HG03097 (cell line): ENCODE measurements around the gene GDF15.
"Not testable (repeated sequence)": the region's sequence is repeated elsewhere in the genome, so short reads cannot be mapped to it uniquely, and the experiment has no call there.

ENCODE experiments used
- ATAC-seq: cut with Tn5 transposase; IDR thresholded peaks from one replicate; pipeline ENCODE4 v1.9.1; 2021; ENCODE audit not compliant: unreplicated experiment, low FRiP score

The GDF15 gene

GRCh38 chr19:18389726-18390064, 3.7 kb downstream of the GDF15 start:
- no peak for ATAC-seq

- ATAC-seq, result no peak
Observed at GRCh38 chr19:18390065-18390907, 4.3 kb downstream of the GDF15 start.

DNA sequence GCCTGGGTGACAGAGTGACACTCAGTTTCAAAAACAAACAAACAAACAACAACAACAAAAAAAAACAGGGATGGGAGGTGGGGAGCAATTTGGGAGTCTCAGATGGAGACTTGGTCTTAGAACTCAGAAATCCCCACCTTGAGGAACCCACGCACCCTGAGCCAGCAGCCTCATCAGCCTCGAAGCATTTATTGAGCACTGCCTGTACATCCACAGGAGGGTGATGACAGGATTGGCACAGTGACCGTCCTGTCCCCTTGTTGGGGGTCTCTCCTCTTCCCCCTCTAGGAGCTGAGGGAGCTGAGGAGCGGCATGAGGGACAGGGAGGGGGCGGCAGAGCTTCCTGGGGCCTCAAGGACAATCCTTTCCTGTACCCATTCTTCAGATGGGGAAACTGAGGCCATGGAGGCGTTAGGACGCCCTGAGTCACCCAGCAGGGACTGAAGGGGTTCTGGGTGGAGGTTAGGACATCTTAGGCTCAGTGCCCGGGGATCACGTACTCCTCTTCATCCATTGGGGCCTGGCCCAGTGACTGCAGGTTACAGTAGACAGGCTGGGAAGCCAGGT, 5.6 kb downstream of the GDF15 start:
- ATAC-seq, result no peak

GRCh38 chr19:18392417-18392816, 6.5 kb downstream of the GDF15 start:
- ATAC-seq, result no peak

- ATAC-seq, result no peak
Observed at GRCh38 chr19:18392926-18393325, 7.0 kb downstream of the GDF15 start.

DNA sequence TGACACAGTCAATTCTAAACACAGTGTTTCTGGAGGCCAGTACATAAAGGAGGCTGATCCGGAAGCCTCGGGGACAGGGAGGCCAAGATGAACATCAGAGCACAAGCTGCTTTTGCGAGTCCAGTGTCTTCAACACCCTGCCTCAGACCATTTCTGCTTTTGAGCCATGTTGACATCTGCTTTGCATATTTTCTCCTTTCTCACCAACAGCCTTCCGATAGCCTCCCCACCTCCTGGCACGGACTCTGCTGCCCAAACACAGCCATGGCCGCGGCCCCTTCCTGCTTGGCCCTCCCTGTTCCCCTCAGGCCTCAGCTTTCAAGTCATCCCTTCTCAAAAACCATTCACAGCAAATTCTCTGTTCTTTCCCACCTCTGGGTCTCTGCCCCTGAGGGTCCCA, 7.9 kb downstream of the GDF15 start:
- ATAC-seq, result no peak

- no peak for ATAC-seq
Observed at GRCh38 chr19:18396471-18397241, 10.7 kb downstream of the GDF15 start.

- no peak for ATAC-seq
Observed at GRCh38 chr19:18397242-18398202, 11.6 kb downstream of the GDF15 start, which contains the start of gene LRRC25. Gene LRRC25, minus strand, starts transcription at chr19:18397622. Its CDS starts 659 bp downstream, at chr19:18396963.

DNA sequence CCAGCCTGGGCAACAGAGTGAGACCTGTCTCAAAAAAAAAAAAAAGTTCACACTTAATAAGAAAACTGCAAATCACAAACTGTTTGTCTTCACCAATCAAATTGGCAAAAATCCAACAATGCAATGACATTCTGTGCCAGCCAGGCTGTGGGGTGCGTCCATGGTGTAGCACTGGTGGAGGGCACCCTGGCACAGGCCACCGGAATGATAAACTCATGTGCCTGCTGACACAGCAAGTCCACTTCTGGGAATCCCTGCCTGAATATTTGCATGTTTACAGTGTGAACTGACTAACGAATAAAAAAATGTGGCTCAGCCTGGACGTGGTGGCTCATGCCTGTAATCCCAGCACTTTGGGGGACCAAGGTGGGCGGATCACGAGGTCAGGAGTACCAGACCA, 13.1 kb downstream of the GDF15 start:
- no peak for ATAC-seq

GRCh38 chr19:18401580-18402112, 15.7 kb downstream of the GDF15 start:
- ATAC-seq, result no peak

- ATAC-seq, result not testable (repeated sequence)
Observed at GRCh38 chr19:18402455-18403248, 16.7 kb downstream of the GDF15 start.

GRCh38 chr19:18405754-18406153, 19.8 kb downstream of the GDF15 start:
- ATAC-seq, result not testable (repeated sequence)

DNA sequence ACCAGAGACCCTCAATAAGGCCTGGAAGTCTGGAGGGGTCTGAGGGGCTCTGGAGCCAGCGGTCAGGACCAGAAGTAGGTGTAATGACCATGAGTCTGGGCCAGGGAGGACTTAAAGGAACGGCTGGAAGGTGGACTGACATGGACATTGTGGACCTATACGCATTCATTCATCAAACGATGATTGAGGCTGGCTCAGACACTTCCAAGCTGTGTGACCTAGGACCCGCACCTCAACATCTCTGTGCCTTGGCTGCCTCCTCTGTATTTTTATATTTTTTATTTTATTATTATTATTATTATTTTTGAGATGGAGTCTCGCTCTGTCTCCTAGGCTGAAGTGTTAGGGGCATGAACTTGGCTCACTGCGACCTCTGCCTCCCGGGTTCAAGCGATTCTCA, 20.8 kb downstream of the GDF15 start:
- ATAC-seq, result no peak

DNA sequence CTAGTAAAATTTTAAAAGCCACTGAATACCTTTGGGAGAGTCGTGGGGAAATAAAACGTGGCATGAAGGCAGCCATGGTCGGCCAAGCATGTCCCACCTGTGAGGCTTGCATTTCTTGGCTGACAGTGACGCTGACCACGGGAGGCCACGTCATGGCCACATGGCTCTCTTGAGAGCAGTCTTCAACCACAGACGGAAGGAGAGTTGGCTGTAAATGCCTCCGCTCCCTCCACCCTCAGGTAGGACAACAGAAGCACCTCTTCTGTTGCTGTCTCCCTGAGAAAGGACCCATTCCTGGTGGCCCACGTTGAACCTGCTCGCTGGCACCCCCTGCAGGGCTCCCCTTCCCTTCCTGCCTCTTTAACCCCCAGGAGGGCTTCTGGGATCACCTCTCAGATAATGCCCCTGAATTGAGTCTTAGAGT, 22.1 kb downstream of the GDF15 start:
- peak; percentile 83 for ATAC-seq

GRCh38 chr19:18412610-18413239, 26.8 kb downstream of the GDF15 start:
- no peak for ATAC-seq

GRCh38 chr19:18414504-18415177, 28.7 kb downstream of the GDF15 start:
- ATAC-seq, result no peak

- ATAC-seq, result no peak
Observed at GRCh38 chr19:18415178-18415867, 29.4 kb downstream of the GDF15 start.

GRCh38 chr19:18416778-18417249, 30.9 kb downstream of the GDF15 start:
- ATAC-seq, result no peak
